Body of pancreas (tissue), 4 donors: ENCODE measurements around the gene DBF4B. TPM values are rescaled to one million over a fixed set of nuclear protein-coding genes. Genes with fewer than 3 reads are reported as not detected.
"Not testable (repeated sequence)": the region's sequence is repeated elsewhere in the genome, so short reads cannot be mapped to it uniquely, and the experiment has no call there.

Experiments used
- ATAC-seq: fragments of 150-250 bp; one replicate; pipeline ENCODE4 v1.9.1; 2016
- DNase-seq, 4 donors: peaks; one replicate each; pipeline ENCODE4 v3.0.0-alpha.2; 2019
- H3K27ac ChIP-seq, 4 donors: fragments of 200-600 bp; sonication (generic); 1 replicate in 3 of 4; 2 replicates in 1 of 4; pipeline versions ENCODE4 v1.5.1 to v1.6.1; 2016 to 2019; ENCODE audit warnings: mild to moderate bottlenecking in 1 of 4, mixed read lengths in 1 of 4, moderate library complexity in 1 of 4
- H3K27me3 ChIP-seq, 2 donors: fragments of 200-600 bp; sonication (generic); one replicate each; pipeline ENCODE4 v1.6.0; 2016; ENCODE audit warnings: mild to moderate bottlenecking in 1 of 2
- H3K36me3 ChIP-seq, 2 donors: fragments of 200-600 bp; sonication (generic); replicated peaks in 1 of 2; 2 replicates each; pipeline ENCODE4 v1.5.1; 2016; ENCODE audit warnings: low read depth in 2 of 2; ENCODE audit not compliant: insufficient read depth in 1 of 2
- H3K4me1 ChIP-seq: fragments of 200-600 bp; sonication (generic); one replicate; pipeline ENCODE4 v1.6.0; 2016
- H3K4me3 ChIP-seq, 2 donors: fragments of 200-600 bp; sonication (generic); 1 replicate in 1 of 2; 2 replicates in 1 of 2; pipeline ENCODE4 v1.5.1; 2016 to 2019
- H3K9me3 ChIP-seq, 3 donors: fragments of 200-600 bp; sonication (generic); 1 replicate in 2 of 3; 2 replicates in 1 of 3; pipeline ENCODE4 v1.5.1; 2016
- CTCF ChIP-seq, 7 experiments: fragments of 450-650 bp in 4 of 7; fragments of 200-600 bp in 3 of 7; sonication (generic) in 3 of 7; IDR thresholded peaks; one replicate each; pipeline ENCODE4 v1.5.1; 2016 to 2019; ENCODE audit warnings: antibody characterized with exemption in 7 of 7
- POLR2A ChIP-seq, 3 donors: fragments of 450-650 bp; IDR thresholded peaks; one replicate each; pipeline ENCODE4 v1.6.1; 2016; ENCODE audit warnings: antibody characterized with exemption in 3 of 3, mild to moderate bottlenecking in 2 of 3
- WGBS, 2 donors: methylation state at CpG; one replicate each; pipeline ENCODE4 v1.1.5; 2017; 5-methylcytosine and 5-hydroxymethylcytosine counted together
- intact Hi-C: fragments of 100-400 bp; cut with DNase I; formaldehyde crosslinking; loops from one replicate; pipeline ENCODE4 v1.15.1; 2023
- total RNA-seq, 2 donors: library from RNA; depleted of rRNA; stranded (reverse); fragments of >200 nt; gene quantifications; one replicate each; pipeline ENCODE4 v1.1.0, GENCODE V29; 2016

Gene DBF4B
- total RNA-seq, 2 donors from 2014 or later, result 2.0 to 3.4 TPM

DNA sequence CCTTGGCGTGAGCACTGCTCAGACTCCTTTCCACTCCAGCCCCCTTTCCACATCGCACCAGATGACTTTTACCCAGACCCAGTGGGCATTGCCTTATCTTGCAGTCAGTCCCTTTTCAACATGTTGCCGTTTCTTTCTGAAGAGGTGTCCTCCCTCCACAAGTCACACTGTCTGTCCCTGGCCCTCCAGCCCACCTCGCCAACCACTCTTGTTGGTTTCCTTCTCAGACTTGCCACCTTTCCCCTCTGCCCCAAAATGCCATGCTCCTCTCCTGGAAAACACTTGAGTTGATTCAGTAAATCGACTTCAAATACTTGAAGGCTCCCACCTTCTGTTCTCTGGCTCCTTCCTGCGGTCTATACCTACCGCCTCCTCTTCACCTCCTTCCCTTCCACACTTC lies 42.9 kb downstream of the DBF4B start:
- TF ChIP-seq CTCF (IDR thresholded peaks at IDR 0.05) (no peak), POLR2A (IDR thresholded peaks at IDR 0.05) (no peak)
- no peaks in the 10 kb centered on the region for H3K4me1 ChIP-seq
- intact Hi-C loops, result no loop called here
- H3K36me3 ChIP-seq, result no peaks in the 10 kb centered on the region
- ATAC-seq (no peak), DNase-seq (no peak)
- no peaks in the 10 kb centered on the region for H3K9me3 ChIP-seq
- WGBS, 2 donors, result 81 to 82% methylated on average over 6 to 7 of the region's 7 CpGs
- no peak overlapping the region for H3K27ac ChIP-seq
- no peak overlapping the region for H3K4me3 ChIP-seq
- no peaks in the 10 kb centered on the region for H3K27me3 ChIP-seq

- Histone ChIP-seq H3K9me3 (no peaks in the 10 kb centered on the region), H3K4me1 (no peaks in the 10 kb centered on the region), H3K4me3 (no peak overlapping the region), H3K36me3 (no peaks in the 10 kb centered on the region), H3K27me3 (no peaks in the 10 kb centered on the region), H3K27ac (no peak overlapping the region)
- 80 to 86% methylated on average over 10 of the region's 10 CpGs for WGBS, 2 donors
- DNase-seq, result no peak
- ATAC-seq, result no peak
- no peak for TF ChIP-seq CTCF (IDR thresholded peaks at IDR 0.05)
- TF ChIP-seq POLR2A (IDR thresholded peaks at IDR 0.05), result no peak
- intact Hi-C loops, result no loop called here
Observed at GRCh38 chr17:44751806-44752205, 43.3 kb downstream of the DBF4B start.

- WGBS, 2 donors, result 56 to 76% methylated on average over 5 to 17 of the region's 17 CpGs
- DNase-seq, result no peak
Observed at GRCh38 chr17:44752953-44753861, 44.7 kb downstream of the DBF4B start.

GRCh38 chr17:44754276-44754675 lies 45.8 kb downstream of the DBF4B start:
- DNase-seq, result no peak
- H3K4me1 ChIP-seq, result peaks cover 7% of the 10 kb centered on the region
- H3K4me3 ChIP-seq, result no peak overlapping the region
- TF ChIP-seq POLR2A (IDR thresholded peaks at IDR 0.05) (no peak), CTCF (IDR thresholded peaks at IDR 0.05) (no peak)
- H3K9me3 ChIP-seq, result no peaks in the 10 kb centered on the region
- no peak for ATAC-seq
- no peak overlapping the region for H3K27ac ChIP-seq
- intact Hi-C loops, result no loop called here
- peaks cover 0 to 6% of the 10 kb centered on the region in 2 donors for H3K27me3 ChIP-seq
- H3K36me3 ChIP-seq, result no peaks in the 10 kb centered on the region
- 67 to 70% methylated on average over 6 to 7 of the region's 7 CpGs for WGBS, 2 donors

More at GRCh38 chr17:44752953-44753861, 44.7 kb downstream of the DBF4B start:
- ATAC-seq, result no peak
- H3K9me3 ChIP-seq, result no peaks in the 10 kb centered on the region
- intact Hi-C loops, result no loop called here
- H3K4me3 ChIP-seq, result no peak overlapping the region
- H3K27me3 ChIP-seq, result peaks cover 0 to under 1% of the 10 kb centered on the region in 2 donors
- no peaks in the 10 kb centered on the region for H3K4me1 ChIP-seq
- no peak overlapping the region for H3K27ac ChIP-seq
- TF ChIP-seq CTCF (IDR thresholded peaks at IDR 0.05) (no peak), POLR2A (IDR thresholded peaks at IDR 0.05) (no peak)
- H3K36me3 ChIP-seq, result no peaks in the 10 kb centered on the region

GRCh38 chr17:44755180-44755579 lies 46.7 kb downstream of the DBF4B start:
- H3K27ac ChIP-seq, H3K4me3 ChIP-seq, H3K9me3 ChIP-seq, intact Hi-C loops, H3K36me3 ChIP-seq, DNase-seq, ATAC-seq: not testable (repeated sequence)
- Histone ChIP-seq H3K27me3 (peaks cover 0 to 15% of the 10 kb centered on the region in 2 donors), H3K4me1 (peaks cover 12% of the 10 kb centered on the region)
- 77 to 91% methylated on average over 4 to 5 of the region's 5 CpGs for WGBS, 2 donors
